Kidney (tissue), 14 donors: ENCODE results near the gene PIK3CB. TPM values are rescaled to one million over a fixed set of nuclear protein-coding genes. Genes with fewer than 3 reads are reported as not detected.

Experiments used
- DNase-seq, 5 donors: peaks; one replicate each; pipeline ENCODE4 v3.0.0-alpha.2; 2013 to 2020
- FAIRE-seq: peaks from 2 replicates; lab custom pipeline; 2012; peaks lifted over from hg19 to GRCh38; lab: Jason Lieb, UNC
- H3K27ac ChIP-seq, 2 donors: one replicate each; pipeline ENCODE4 v1.7.0; 2013; ENCODE audit warnings: low read depth in 2 of 2, low read length in 2 of 2, inconsistent platforms in 1 of 2
- H3K27me3 ChIP-seq: one replicate; pipeline ENCODE4 v1.7.1; 2013; ENCODE audit warnings: low read length, inconsistent platforms; ENCODE audit not compliant: control insufficient read depth, insufficient read depth
- H3K36me3 ChIP-seq, 3 donors: one replicate each; pipeline versions ENCODE4 v1.7.0 to v1.7.1; 2013; ENCODE audit warnings: low read length in 3 of 3, control low read depth in 1 of 3, inconsistent platforms in 1 of 3; ENCODE audit not compliant: insufficient read depth in 3 of 3, control insufficient read depth in 2 of 3
- H3K4me1 ChIP-seq, 3 donors: one replicate each; pipeline versions ENCODE4 v1.7.0 to v1.7.1; 2013; ENCODE audit warnings: low read length in 3 of 3, inconsistent platforms in 1 of 3, low read depth in 1 of 3; ENCODE audit not compliant: control insufficient read depth in 2 of 3, insufficient read depth in 2 of 3
- H3K4me3 ChIP-seq, 3 donors: one replicate each; pipeline versions ENCODE4 v1.7.0 to v1.8.1; 2013; ENCODE audit warnings: low read length in 3 of 3, control low read depth in 1 of 3, inconsistent platforms in 1 of 3
- H3K9ac ChIP-seq, 3 donors: one replicate each; pipeline versions ENCODE4 v1.7.0 to v1.7.1; 2013; ENCODE audit warnings: low read length in 3 of 3, control low read depth in 1 of 3, inconsistent platforms in 1 of 3
- H3K9me3 ChIP-seq, 3 donors: one replicate each; pipeline versions ENCODE4 v1.7.0 to v1.7.1; 2013; ENCODE audit warnings: low read length in 3 of 3, control low read depth in 1 of 3, inconsistent platforms in 1 of 3; ENCODE audit not compliant: control insufficient read depth in 2 of 3, insufficient read depth in 1 of 3
- CTCF ChIP-seq: IDR thresholded peaks from 3 replicates; pipeline ENCODE4 v1.5.1; 2012; ENCODE audit warnings: mild to moderate bottlenecking, moderate library complexity, borderline replicate concordance; ENCODE audit not compliant: insufficient read depth; ENCODE audit errors: extremely low read depth
- intact Hi-C: fragments of 100-400 bp; cut with DNase I; formaldehyde crosslinking; loops from one replicate; pipeline ENCODE4 v1.11.1; 2022
- polyA plus RNA-seq: library from polyadenylated mRNA; stranded (reverse); fragments of 350-450 nt; fragmentation: Illumina TruSeq; extraction: RNeasy Lipid Tissue Mini Kit (QIAGEN cat#74804); gene quantifications from one replicate; pipeline ENCODE4 v1.2.3, GENCODE V29; 2014; ENCODE audit warnings: low read depth, low replicate concordance; ENCODE audit not compliant: insufficient read depth
- total RNA-seq: library from RNA; stranded (reverse); fragmentation: NEBNext Ultra II Directional; extraction: Animal tissue kit (Norgen Biotek cat#: 25700); gene quantifications from one replicate; pipeline ENCODE4 v1.2.1, GENCODE V29; 2021
- donor health status: control.
- donor health status: control.
- donor health status: control.
- donor health status: control.
- donor health status: control.
- donor health status: DM: yes; HTN: yes; CAD: no.
- donor health status: Normal renal cell carcinoma (clear cell type).

The PIK3CB gene
- total and polyA plus RNA-seq, 2 donors from 2014 or later: 20.1 to 48.0 TPM

- FAIRE-seq (no peak), DNase-seq (no peak)
- H3K9me3 ChIP-seq: peaks cover 0 to 20% (median 3%) of the 10 kb centered on the region in 3 donors
- no peaks in the 10 kb centered on the region for H3K27me3 ChIP-seq
- H3K4me1 ChIP-seq: no peaks in the 10 kb centered on the region
- H3K36me3 ChIP-seq: no peaks in the 10 kb centered on the region
- intact Hi-C loops: no loop called here
- H3K9ac ChIP-seq: no peak overlapping the region
- TF ChIP-seq CTCF: no peak
- H3K4me3 ChIP-seq: no peak overlapping the region
- H3K27ac ChIP-seq: no peak overlapping the region
Observed at GRCh38 chr3:138642226-138642926, 192.4 kb downstream of the PIK3CB start.

- Histone ChIP-seq H3K9ac (no peak overlapping the region), H3K4me3 (no peak overlapping the region), H3K27ac (no peak overlapping the region), H3K27me3 (no peaks in the 10 kb centered on the region), H3K9me3 (peaks cover 0 to 18% (median 3%) of the 10 kb centered on the region in 3 donors), H3K4me1 (no peaks in the 10 kb centered on the region), H3K36me3 (no peaks in the 10 kb centered on the region)
- intact Hi-C loops: no loop called here
- DNase-seq (no peak), FAIRE-seq (no peak)
- TF ChIP-seq CTCF: no peak
Observed at GRCh38 chr3:138640537-138640936, 194.2 kb downstream of the PIK3CB start.

- H3K27me3 ChIP-seq: no peaks in the 10 kb centered on the region
- H3K4me3 ChIP-seq: no peak overlapping the region
- FAIRE-seq (no peak), DNase-seq (no peak)
- no peak overlapping the region for H3K27ac ChIP-seq
- TF ChIP-seq CTCF: no peak
- H3K9ac ChIP-seq: no peak overlapping the region
- intact Hi-C loops: no loop called here
- no peaks in the 10 kb centered on the region for H3K36me3 ChIP-seq
- no peaks in the 10 kb centered on the region for H3K4me1 ChIP-seq
- peaks cover 0 to 12% (median 0%) of the 10 kb centered on the region in 3 donors for H3K9me3 ChIP-seq
Observed at GRCh38 chr3:138638641-138639040, 196.1 kb downstream of the PIK3CB start.
